ENCODE data around the gene GAB4. TPM values are rescaled to one million over a fixed set of nuclear protein-coding genes. Genes with fewer than 3 reads are reported as not detected.

Gene GAB4
- total RNA-seq, 3 donors from 2014 or later: not detected

DNA sequence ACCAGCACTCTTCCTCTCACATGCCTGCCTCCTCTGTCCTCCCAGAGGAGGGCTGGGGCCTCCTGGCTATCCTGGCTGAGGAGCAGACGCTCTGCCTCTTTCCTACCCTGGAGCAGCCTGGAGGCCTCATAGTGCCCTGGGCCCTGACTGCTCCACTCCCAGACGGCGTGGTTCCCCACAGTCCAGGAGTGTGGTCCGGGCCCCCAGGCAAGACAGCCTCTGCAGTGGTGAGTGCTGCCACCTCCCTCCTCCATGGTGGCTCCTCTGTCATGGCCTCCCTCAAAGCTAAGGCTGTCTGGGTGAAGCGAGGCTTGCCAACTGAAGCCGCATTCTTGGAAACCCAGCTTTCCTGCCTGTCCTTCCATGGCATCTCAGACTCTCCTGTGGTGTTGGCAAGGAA is 19.8 kb downstream of the GAB4 start:
- Histone ChIP-seq H3K9me3 (peaks cover 13% of the 10 kb centered on the region), H3K4me3 (no peak overlapping the region), H3K36me3 (ENCODE audit: low read depth) (no peaks in the 10 kb centered on the region), H3K4me1 (ENCODE audit: low read depth) (no peaks in the 10 kb centered on the region)
- no peak for DNase-seq
- ATAC-seq: no peak
- intact Hi-C loops (cut with DNase I, micrococcal nuclease): no loop called here
- no peak for TF ChIP-seq CTCF (IDR thresholded peaks at IDR 0.05)

GRCh38 chr22:16987822-16988221 is 20.2 kb downstream of the GAB4 start:
- no peaks in the 10 kb centered on the region for H3K4me1 ChIP-seq (ENCODE audit: low read depth)
- H3K9me3 ChIP-seq: peaks cover 18% of the 10 kb centered on the region
- ATAC-seq: no peak
- H3K4me3 ChIP-seq: no peak overlapping the region
- DNase-seq: no peak
- TF ChIP-seq CTCF (IDR thresholded peaks at IDR 0.05): no peak
- no peaks in the 10 kb centered on the region for H3K36me3 ChIP-seq (ENCODE audit: low read depth)
- intact Hi-C loops (cut with DNase I, micrococcal nuclease): no loop called here

DNA sequence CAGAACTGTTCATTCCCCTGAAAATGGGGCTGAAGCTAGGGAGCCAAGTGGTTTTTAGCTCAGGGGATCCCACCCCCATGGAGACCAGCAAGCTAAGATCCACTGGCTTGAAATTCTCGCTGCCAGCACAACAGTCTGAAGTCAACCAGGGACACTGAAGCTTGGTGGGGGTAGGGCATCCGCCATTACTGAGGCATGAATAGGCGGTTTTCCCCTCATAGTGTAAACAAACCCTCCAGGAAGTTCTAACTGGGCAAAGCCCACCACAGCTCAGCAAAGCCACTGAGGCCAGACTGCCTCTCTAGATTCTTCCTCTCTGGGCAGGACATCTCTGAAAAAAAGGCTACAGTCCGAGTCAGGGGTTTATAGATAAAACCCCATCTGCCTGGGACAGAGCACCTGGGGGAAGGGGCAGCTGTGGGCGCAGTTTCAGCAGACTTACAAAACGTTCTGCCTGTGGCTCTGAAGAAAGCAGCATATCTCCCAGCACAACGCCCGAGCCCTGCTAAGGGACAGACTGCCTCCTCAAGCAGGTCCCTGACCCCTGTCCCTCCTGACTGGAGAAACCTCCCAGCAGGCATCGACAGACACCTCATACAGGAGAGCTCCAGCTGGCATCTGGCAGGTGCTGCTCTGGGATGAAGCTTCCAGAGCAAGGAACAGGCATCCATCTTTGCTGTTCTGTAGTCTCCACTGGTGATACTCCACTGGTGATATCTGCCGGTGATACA is 32.7 kb downstream of the GAB4 start:
- no peak overlapping the region for H3K4me3 ChIP-seq
- no peaks in the 10 kb centered on the region for H3K36me3 ChIP-seq (ENCODE audit: low read depth)
- H3K4me1 ChIP-seq (ENCODE audit: low read depth): no peaks in the 10 kb centered on the region
- TF ChIP-seq CTCF (IDR thresholded peaks at IDR 0.05): no peak
- no peak for ATAC-seq
- intact Hi-C loops (cut with DNase I, micrococcal nuclease): no loop called here
- no peak for DNase-seq
- H3K9me3 ChIP-seq: peaks cover 3% of the 10 kb centered on the region

GRCh38 chr22:16974298-16975084 is 33.5 kb downstream of the GAB4 start:
- ATAC-seq (no peak), DNase-seq (no peak)
- Histone ChIP-seq H3K36me3 (ENCODE audit: low read depth) (no peaks in the 10 kb centered on the region), H3K9me3 (peaks cover 3% of the 10 kb centered on the region), H3K4me1 (ENCODE audit: low read depth) (no peaks in the 10 kb centered on the region), H3K4me3 (no peak overlapping the region)
- intact Hi-C loops (cut with DNase I, micrococcal nuclease): no loop called here
- TF ChIP-seq CTCF (IDR thresholded peaks at IDR 0.05): no peak

GRCh38 chr22:16973591-16974297 is 34.3 kb downstream of the GAB4 start:
- DNase-seq (no peak), ATAC-seq (no peak)
- Histone ChIP-seq H3K9me3 (peaks cover 3% of the 10 kb centered on the region), H3K4me1 (ENCODE audit: low read depth) (no peaks in the 10 kb centered on the region), H3K4me3 (no peak overlapping the region), H3K36me3 (ENCODE audit: low read depth) (no peaks in the 10 kb centered on the region)
- TF ChIP-seq CTCF (IDR thresholded peaks at IDR 0.05): no peak
- intact Hi-C loops (cut with DNase I, micrococcal nuclease): no loop called here

All from mucosa of descending colon (tissue), 3 donors.